Hematopoietic multipotent progenitor cell treated with erythropoietin and hydrocortisone succinate and interleukin-3 and kit ligand, for 15 days (in vitro differentiated cells): ENCODE data around the gene MYO18A.
"Not testable (repeated sequence)": the region's sequence is repeated elsewhere in the genome, so short reads cannot be mapped to it uniquely, and the experiment has no call there.

ENCODE experiments used
- DNase-seq: peaks from one replicate; pipeline ENCODE4 v3.0.0-alpha.2; 2015; ENCODE audit warnings: low spot score

MYO18A gene, protein sequence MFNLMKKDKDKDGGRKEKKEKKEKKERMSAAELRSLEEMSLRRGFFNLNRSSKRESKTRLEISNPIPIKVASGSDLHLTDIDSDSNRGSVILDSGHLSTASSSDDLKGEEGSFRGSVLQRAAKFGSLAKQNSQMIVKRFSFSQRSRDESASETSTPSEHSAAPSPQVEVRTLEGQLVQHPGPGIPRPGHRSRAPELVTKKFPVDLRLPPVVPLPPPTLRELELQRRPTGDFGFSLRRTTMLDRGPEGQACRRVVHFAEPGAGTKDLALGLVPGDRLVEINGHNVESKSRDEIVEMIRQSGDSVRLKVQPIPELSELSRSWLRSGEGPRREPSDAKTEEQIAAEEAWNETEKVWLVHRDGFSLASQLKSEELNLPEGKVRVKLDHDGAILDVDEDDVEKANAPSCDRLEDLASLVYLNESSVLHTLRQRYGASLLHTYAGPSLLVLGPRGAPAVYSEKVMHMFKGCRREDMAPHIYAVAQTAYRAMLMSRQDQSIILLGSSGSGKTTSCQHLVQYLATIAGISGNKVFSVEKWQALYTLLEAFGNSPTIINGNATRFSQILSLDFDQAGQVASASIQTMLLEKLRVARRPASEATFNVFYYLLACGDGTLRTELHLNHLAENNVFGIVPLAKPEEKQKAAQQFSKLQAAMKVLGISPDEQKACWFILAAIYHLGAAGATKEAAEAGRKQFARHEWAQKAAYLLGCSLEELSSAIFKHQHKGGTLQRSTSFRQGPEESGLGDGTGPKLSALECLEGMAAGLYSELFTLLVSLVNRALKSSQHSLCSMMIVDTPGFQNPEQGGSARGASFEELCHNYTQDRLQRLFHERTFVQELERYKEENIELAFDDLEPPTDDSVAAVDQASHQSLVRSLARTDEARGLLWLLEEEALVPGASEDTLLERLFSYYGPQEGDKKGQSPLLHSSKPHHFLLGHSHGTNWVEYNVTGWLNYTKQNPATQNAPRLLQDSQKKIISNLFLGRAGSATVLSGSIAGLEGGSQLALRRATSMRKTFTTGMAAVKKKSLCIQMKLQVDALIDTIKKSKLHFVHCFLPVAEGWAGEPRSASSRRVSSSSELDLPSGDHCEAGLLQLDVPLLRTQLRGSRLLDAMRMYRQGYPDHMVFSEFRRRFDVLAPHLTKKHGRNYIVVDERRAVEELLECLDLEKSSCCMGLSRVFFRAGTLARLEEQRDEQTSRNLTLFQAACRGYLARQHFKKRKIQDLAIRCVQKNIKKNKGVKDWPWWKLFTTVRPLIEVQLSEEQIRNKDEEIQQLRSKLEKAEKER (N-terminal part only)

DNA sequence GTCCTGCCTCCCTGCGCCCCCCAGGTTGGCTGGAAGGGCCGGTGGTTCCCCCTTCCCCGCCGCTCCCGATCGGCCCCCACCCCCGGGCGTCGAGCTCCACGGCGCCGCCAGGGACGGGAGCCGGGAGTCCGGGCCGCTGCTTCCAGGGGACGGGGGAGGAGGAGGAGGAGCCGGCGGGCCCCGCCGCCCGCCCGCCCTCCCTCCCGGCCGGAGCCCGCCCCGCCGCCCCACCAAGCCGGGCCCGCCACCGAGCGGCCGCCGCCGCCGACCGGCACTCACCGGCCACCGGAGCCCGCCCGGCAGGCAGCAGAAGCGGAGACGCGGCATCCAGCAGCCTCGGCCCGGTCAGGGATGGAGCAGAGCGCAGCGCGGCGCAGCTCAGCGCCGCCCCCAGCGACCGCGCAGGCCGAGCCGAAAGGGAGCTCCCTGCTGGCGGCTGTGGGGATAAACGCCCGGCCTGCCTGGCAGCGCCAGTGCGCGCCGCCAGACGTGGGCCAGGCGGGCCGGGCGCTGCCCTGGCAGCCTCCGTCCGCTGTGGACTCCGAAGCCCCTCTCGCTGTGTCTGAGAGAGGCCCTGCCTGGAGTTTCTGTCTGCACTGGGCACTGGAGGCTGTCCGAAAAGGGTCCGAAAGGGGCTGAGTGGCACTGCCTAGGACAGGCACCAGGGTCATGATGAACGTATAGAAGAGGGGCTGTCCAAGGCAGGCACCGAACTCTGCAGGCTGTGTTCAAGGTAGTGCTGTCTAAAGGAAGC, at the start of gene MYO18A:
TSS of gene MYO18A (minus strand) at position 365 of the 754 bp plus-strand sequence. CDS start 13,458 bp downstream, outside the sequence.
- peak; percentile 83 for DNase-seq

GRCh38 chr17:29225396-29225795, 45.2 kb upstream of the MYO18A start:
- no peak for DNase-seq

DNA sequence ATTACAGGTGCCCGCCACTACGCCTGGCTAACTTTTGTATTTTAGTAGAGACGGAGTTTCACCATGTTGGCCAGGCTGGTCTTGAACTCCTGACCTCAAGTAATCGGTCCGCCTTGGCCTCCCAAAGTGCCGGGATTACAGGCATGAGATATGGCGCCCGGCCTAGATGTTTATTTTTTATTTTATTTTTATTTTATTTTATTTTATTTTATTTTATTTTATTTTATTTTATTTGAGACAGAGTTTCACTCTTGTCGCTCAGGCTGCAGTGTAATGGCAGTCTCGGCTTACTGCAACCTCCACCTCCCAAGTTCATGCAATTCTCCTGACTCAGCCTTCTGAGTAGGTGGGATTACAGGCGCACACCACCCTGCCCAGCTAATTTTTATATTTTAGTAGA, 41.1 kb upstream of the MYO18A start:
- DNase-seq = not testable (repeated sequence)

DNA sequence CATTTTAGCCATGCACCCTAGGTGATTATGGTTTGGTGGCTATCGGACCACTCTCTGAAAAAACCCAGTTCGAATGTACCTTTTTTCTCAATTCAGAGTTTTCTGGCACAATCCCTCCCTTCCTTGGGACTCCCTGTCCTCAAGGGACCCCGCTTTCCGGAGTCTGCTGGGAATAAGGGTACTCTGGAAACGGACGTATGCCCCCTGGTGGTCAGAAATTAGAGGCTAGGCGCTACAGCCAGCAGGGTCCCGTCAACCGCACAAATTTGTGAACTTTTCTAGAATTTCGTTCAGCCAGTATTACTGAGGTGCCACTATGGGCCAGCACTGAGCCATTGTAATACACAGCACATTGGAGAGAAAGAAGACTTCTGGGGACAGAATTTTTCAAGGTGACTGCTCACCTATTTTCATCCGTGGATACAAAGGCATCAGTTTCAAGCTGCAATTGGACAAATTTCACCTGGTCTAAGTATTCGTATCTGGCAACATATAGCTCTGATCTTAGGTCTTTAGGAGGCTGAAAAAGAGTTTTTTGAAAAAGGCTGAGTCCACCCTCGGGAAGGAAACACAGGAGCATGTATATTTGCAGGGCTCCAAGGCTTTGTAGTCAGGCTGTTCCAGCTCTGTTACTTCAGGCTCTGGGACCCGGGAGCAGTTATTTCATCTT, 39.3 kb upstream of the MYO18A start:
- DNase-seq = peak; percentile 80

- DNase-seq = no peak
Observed at GRCh38 chr17:29216856-29217255, 36.7 kb upstream of the MYO18A start.

DNA sequence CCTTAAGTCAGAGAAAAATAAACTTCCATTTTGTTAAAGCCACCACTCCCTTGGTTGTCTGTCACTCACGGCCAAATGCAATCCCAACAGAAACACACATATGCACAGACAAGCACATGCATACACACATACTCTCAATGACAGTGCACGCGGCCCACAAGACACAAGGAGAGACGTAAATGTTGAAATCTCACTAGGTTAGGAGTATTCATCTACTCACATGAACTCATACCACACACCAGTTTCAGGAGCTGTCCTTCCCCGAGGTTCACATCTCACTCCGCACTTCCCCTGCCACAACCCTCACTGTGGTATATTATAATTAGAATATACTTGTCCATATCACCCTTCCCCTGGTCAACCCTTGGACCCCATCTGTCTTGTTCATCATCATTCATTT, 36.0 kb upstream of the MYO18A start:
- no peak for DNase-seq

DNA sequence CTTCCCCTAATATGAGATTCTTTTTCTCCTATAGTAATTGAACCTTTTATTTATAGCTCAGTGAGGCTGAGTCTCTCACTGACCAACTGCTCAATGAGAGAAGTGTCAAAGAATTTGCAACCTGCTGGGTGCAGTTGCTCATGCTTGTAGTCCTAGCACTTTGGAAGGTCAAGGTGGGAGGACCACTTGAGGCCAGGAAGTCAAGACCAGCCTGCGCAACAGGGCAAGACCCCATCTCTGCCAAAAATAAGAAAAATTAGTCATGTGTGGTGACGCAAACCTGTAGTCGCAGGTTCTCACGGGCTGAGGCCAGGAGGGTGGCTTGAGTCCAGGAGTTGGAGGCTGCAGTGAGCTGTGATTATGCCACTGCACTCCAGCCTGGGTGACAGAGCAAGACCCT, 35.5 kb upstream of the MYO18A start:
- no peak for DNase-seq

DNA sequence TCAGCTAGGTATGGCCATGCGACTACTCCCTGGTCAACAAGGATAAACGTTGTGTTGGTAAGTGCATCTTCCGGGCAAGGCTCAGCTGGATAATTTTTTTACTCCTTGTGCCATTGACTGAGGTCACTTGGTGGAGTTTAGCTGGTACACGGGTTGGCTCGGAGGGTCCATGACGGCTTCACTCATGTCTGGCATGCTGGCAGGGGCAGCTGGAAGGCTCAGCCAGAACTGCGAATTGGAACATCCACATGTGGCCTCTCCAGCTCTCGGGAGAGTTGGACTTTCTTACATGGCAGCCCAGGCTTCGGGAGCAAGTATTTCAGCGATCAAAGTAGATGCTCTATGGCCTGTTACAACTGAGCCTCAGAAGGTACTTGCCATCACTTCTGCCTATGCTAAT, 35.0 kb upstream of the MYO18A start:
- DNase-seq = no peak

GRCh38 chr17:29214215-29215146, 34.3 kb upstream of the MYO18A start:
- no peak for DNase-seq

GRCh38 chr17:29212681-29213121, 32.5 kb upstream of the MYO18A start:
- no peak for DNase-seq

- DNase-seq = no peak
Observed at GRCh38 chr17:29212094-29212631, 32.0 kb upstream of the MYO18A start.

- no peak for DNase-seq
Observed at GRCh38 chr17:29210879-29211278, 30.7 kb upstream of the MYO18A start.

GRCh38 chr17:29209073-29209472, 28.9 kb upstream of the MYO18A start:
- no peak for DNase-seq

DNA sequence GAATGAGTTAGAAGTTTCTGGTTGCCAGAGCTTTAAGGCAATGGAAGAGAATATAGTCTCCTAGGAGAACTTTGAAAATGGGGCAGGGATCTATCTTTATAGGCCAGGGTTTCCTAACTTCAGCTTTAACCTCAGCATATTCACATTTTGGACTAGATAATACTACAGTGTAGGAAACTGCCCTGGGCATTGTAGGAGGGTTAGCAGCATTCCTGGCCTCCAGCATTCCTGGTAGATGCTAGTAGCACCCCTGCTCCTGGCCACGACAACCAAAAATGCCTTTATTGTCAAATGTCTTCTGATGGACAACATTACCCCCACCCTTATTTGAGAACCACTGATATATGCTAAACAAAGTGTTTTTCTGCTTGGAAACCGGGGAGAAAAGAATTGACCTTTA, 27.8 kb upstream of the MYO18A start:
- DNase-seq = no peak

DNA sequence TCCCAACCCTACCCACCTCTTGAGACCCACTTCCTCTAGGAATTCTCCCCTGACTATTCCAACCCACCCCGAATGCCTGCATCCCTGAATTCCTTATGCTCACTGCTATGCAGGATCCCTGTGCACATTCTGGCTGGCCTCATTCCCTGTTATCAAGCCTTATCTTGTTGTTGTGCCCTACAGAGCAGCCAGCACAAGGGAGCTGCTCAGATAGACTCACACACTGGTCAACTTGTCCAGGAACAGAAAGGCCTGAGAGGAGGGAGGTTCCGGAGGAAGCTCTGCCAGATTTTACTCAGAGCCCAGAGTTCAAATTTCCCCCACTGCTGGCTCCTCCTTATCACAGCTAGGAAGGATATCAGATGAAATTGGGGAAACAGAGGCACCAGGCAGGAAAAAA, 24.8 kb upstream of the MYO18A start:
- no peak for DNase-seq

DNA sequence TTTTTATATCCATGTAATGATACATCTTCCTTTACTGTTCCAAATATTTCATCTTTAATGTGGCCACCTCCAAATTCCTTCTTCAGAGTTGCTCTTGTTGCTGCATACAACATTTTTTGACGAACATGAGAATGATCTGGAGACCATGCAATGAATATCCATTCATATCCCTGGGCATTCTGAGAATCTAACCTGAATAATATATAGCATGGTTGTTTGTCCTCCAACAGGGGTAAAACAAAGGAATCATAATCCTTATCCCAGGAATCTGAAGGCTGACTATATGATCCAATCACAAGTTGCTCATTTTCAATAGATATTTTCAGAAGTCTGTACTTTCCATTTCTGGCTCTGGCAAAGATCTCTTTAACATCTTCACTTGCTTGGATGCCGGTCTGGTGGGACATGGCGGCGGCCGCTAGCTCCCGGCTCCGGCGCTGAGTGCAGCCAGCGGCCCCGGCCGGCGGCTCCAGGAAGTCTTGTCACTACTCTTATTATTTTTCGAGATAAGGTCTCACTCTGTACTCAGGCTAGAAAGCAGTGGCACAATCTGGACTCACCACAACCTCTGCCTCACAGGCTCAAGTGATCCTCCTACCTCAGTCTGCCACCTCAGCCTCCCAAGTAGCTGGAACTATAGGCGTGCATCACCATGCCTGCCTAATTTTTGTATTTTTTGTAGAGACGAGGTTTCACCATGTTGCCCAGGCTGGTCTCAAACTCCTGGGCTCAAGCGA, 24.0 kb upstream of the MYO18A start:
- DNase-seq = not testable (repeated sequence)

GRCh38 chr17:29197516-29198272, 17.5 kb upstream of the MYO18A start:
- DNase-seq = no peak
